ENCODE results near the gene RAI2.

GRCh38 chrX:17779434-17779833, 81.7 kb downstream of the RAI2 start:
- TF ChIP-seq CTCF (conservative IDR thresholded peaks at IDR 0.05; ENCODE audit: low read length) (no peak), EZH2phosphoT487 (IDR thresholded peaks at IDR 0.05; ENCODE audit: borderline replicate concordance) (no peak)

Data from Loucy (cell line).